Mucosa of stomach (tissue), 1 donor: ENCODE measurements around the gene INSR.
"Not testable (repeated sequence)": the region's sequence is repeated elsewhere in the genome, so short reads cannot be mapped to it uniquely, and the experiment has no call there.

Experiments
- H3K27me3 ChIP-seq: one replicate; pipeline ENCODE4 v1.7.0; 2013; ENCODE audit warnings: mild to moderate bottlenecking, low read length; ENCODE audit not compliant: control insufficient read depth, insufficient read depth
- H3K36me3 ChIP-seq: one replicate; pipeline ENCODE4 v1.7.0; 2013; ENCODE audit warnings: low read length; ENCODE audit not compliant: control insufficient read depth, insufficient read depth
- H3K4me1 ChIP-seq: one replicate; pipeline ENCODE4 v1.7.0; 2013; ENCODE audit warnings: mild to moderate bottlenecking, low read length; ENCODE audit not compliant: control insufficient read depth, insufficient read depth
- H3K4me3 ChIP-seq: one replicate; pipeline ENCODE4 v1.7.0; 2013; ENCODE audit warnings: low read length
- H3K9ac ChIP-seq: one replicate; pipeline ENCODE4 v1.7.0; 2013; ENCODE audit warnings: mild to moderate bottlenecking, low read length, moderate library complexity
- H3K9me3 ChIP-seq: one replicate; pipeline ENCODE4 v1.7.0; 2013; ENCODE audit warnings: mild to moderate bottlenecking, low read length, moderate library complexity; ENCODE audit not compliant: control insufficient read depth
- donor health status: Pancreatic carcinoma.

Gene INSR

DNA sequence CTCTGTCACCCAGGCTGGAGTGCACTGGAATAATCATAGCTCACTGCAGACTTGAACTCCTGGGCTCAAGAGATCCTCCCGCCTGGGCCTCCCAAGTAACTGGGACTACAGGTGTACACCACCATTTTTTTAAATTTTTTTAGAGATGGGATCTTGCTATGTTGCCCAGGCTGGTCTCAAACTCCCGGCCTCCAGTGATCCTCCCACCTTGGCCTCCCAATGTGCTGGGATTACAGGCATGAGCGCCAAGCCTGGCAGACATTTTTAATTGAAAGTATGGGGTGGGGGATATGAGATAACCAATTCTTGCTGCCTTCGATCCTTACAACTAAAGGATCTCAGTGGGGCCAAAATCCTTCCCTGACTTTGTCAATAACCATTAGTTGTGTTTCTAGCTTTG is 132.9 kb downstream of the INSR start:
- H3K4me3 ChIP-seq, result no peak overlapping the region
- H3K27me3 ChIP-seq, result no peaks in the 10 kb centered on the region
- no peak overlapping the region for H3K9ac ChIP-seq
- peaks cover 4% of the 10 kb centered on the region for H3K36me3 ChIP-seq
- H3K9me3 ChIP-seq, result no peaks in the 10 kb centered on the region
- H3K4me1 ChIP-seq, result no peaks in the 10 kb centered on the region

DNA sequence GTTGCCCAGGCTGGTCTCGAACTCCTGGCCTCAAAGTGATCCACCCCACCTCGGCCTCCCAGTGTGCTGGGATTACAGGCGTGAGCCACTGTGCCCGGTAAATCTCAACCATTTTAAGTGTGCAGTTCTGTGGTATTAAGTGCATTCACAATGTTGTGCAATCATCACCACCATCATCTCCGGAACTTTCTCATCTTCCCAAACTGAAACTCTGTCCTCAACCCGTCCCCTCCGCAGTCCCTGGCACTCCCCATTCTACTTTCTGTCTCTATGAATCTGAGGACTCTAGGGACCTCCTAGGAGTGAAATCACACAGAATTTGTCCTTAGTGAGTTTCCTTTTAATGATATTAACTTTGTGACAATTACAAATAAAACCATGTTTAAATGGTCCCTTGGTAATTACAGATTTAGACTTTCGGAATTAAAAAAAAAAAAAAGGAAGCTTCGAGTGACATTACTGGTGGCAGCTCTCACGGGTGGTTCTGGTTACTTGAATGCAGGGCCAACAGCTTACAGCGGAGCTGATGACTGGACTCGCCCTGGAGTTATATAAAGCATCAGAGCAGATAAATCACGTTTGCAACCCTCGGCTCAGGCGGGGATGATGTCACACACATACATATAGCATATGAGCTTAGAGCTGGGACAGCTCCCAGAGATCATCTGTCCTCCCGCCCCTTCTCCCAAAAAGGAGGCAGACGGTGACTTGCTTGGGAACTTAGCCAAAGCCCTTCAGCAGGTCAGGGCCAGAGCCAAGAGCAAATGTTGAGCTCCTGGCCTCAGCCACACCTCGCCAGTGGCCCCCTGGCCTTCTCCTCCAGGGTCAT is 134.9 kb downstream of the INSR start:
- no peak overlapping the region for H3K4me3 ChIP-seq
- H3K4me1 ChIP-seq, result no peaks in the 10 kb centered on the region
- no peak overlapping the region for H3K9ac ChIP-seq
- H3K36me3 ChIP-seq, result no peaks in the 10 kb centered on the region
- no peaks in the 10 kb centered on the region for H3K9me3 ChIP-seq
- no peaks in the 10 kb centered on the region for H3K27me3 ChIP-seq

GRCh38 chr19:7153022-7153421 is 141.2 kb downstream of the INSR start:
- no peak overlapping the region for H3K4me3 ChIP-seq
- no peaks in the 10 kb centered on the region for H3K36me3 ChIP-seq
- no peaks in the 10 kb centered on the region for H3K9me3 ChIP-seq
- no peaks in the 10 kb centered on the region for H3K4me1 ChIP-seq
- H3K27me3 ChIP-seq, result no peaks in the 10 kb centered on the region
- H3K9ac ChIP-seq, result no peak overlapping the region

DNA sequence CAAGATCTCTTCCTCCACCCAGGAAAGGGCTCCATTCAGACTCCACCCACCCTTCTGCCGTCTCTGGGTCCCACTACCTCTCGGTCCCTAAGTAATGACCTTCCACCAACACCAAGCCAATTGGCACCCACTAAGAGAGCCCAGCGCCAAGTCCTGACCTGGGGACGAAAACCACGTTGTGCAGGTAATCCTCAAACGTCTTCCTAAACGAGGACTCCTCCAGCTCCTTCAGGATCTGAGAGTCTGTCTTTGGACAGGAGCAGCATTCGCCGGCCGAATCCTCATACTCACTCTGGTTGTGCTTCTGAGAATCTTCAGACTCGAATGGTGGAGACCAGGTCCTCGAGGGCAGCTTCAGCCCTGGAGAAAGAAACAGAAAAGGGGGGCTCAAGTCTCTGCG is 141.6 kb downstream of the INSR start:
- no peaks in the 10 kb centered on the region for H3K4me1 ChIP-seq
- no peak overlapping the region for H3K9ac ChIP-seq
- no peaks in the 10 kb centered on the region for H3K27me3 ChIP-seq
- no peak overlapping the region for H3K4me3 ChIP-seq
- no peaks in the 10 kb centered on the region for H3K36me3 ChIP-seq
- H3K9me3 ChIP-seq, result no peaks in the 10 kb centered on the region

- Histone ChIP-seq H3K27me3 (no peaks in the 10 kb centered on the region), H3K9ac (no peak overlapping the region), H3K9me3 (no peaks in the 10 kb centered on the region), H3K4me1 (no peaks in the 10 kb centered on the region), H3K4me3 (no peak overlapping the region), H3K36me3 (no peaks in the 10 kb centered on the region)
Observed at GRCh38 chr19:7149956-7150705, 144.1 kb downstream of the INSR start.

GRCh38 chr19:7147119-7147675 is 147.0 kb downstream of the INSR start:
- H3K4me3 ChIP-seq, H3K9me3 ChIP-seq, H3K27me3 ChIP-seq, H3K4me1 ChIP-seq, H3K9ac ChIP-seq, H3K36me3 ChIP-seq: not testable (repeated sequence)

GRCh38 chr19:7146086-7146485 is 148.1 kb downstream of the INSR start:
- H3K27me3 ChIP-seq, H3K36me3 ChIP-seq, H3K4me3 ChIP-seq: not testable (repeated sequence)

DNA sequence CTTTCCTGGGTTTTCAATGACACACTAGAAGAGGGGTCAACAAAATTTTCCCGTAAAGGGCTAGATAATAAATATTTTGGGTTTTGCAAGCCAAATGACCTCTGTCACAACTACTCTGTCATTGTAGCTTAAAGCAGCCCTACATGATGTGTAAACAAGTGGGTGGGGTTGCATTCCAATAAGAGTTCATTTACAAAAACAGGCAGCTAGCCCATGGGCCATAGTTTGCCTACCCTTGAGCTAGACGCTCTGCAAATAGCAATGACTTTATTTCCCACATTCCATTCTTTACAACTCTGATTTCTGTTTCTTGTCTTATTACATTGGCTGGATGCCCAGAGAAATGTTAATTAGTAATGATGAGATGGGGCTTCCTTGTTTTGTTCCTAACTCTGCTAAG is 148.7 kb downstream of the INSR start:
- no peaks in the 10 kb centered on the region for H3K9me3 ChIP-seq

More at GRCh38 chr19:7146086-7146485, 148.1 kb downstream of the INSR start:
- H3K4me1 ChIP-seq, H3K9ac ChIP-seq, H3K9me3 ChIP-seq: not testable (repeated sequence)

DNA sequence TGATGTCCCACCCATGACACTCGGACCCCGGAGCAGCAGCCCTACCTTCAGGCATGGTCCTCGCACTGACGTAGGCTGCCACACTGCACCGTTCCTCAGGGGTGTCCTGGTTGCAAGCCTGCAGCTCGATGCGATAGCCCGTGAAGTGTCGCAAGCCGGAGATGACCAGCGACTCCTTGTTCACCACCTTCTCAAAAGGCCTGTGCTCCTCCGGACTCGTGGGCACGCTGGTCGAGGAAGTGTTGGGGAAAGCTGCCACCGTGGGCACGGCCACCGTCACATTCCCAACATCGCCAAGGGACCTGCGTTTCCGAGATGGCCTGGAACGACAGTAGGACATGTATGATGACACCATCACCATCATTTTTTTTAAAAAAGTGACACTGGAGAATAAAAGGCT is 151.4 kb downstream of the INSR start:
- H3K27me3 ChIP-seq, result no peaks in the 10 kb centered on the region
- peaks cover 7% of the 10 kb centered on the region for H3K36me3 ChIP-seq
- H3K9me3 ChIP-seq, result no peaks in the 10 kb centered on the region
- H3K9ac ChIP-seq, result no peak overlapping the region
- no peak overlapping the region for H3K4me3 ChIP-seq
- H3K4me1 ChIP-seq, result no peaks in the 10 kb centered on the region

More for the DNA sequence above, 148.7 kb downstream of the INSR start:
- peaks cover 7% of the 10 kb centered on the region for H3K36me3 ChIP-seq
- H3K27me3 ChIP-seq, result no peaks in the 10 kb centered on the region
- no peak overlapping the region for H3K4me3 ChIP-seq
- H3K4me1 ChIP-seq, result no peaks in the 10 kb centered on the region
- H3K9ac ChIP-seq, result no peak overlapping the region

- Histone ChIP-seq H3K4me1 (peaks cover 12% of the 10 kb centered on the region), H3K36me3 (peaks cover 7% of the 10 kb centered on the region), H3K9ac (no peak overlapping the region), H3K9me3 (no peaks in the 10 kb centered on the region), H3K4me3 (no peak overlapping the region), H3K27me3 (no peaks in the 10 kb centered on the region)
Observed at GRCh38 chr19:7140137-7140536, 154.1 kb downstream of the INSR start.

DNA sequence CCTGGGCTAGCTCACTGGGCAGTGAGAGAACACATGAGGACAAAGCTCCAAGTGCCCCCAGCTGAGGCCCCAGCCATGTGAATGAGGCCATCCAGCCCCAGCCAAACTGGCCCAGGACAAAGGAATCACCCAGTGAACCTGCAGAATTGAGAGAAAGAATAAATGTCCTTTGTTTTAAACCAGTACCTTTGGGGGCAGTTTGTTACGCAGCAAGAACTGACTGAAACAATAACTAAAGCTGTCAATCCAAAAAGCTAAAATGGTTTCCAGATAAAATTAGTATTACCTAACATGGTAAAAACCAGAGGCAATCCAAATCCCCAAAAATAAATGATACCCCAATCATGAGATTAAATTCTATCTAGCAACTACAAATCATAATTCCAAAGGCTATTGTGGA is 155.1 kb downstream of the INSR start:
- Histone ChIP-seq H3K9me3 (no peaks in the 10 kb centered on the region), H3K27me3 (no peaks in the 10 kb centered on the region), H3K4me1 (peaks cover 16% of the 10 kb centered on the region), H3K36me3 (peaks cover 7% of the 10 kb centered on the region), H3K9ac (no peak overlapping the region), H3K4me3 (no peak overlapping the region)

DNA sequence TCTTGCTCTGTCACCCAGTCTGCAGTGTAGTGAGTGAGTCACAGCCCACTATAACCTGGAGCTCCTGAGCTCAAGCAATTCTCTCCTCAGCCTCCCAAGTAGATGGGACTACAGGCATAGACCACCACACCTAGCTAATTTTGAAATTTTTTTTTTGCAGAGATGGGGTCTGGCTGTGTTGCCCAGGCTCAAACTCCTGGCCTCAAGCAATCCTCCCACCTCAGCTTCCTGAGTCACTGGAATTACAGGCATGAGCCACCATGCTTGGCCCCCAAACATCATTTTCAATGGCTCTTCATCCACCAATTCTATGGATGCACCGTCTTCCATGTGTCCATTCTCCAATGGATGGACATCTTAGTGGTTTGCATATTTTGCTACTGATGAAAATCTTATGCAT is 155.8 kb downstream of the INSR start:
- Histone ChIP-seq H3K4me3 (no peak overlapping the region), H3K4me1 (peaks cover 16% of the 10 kb centered on the region), H3K9me3 (no peaks in the 10 kb centered on the region), H3K27me3 (no peaks in the 10 kb centered on the region), H3K9ac (no peak overlapping the region), H3K36me3 (peaks cover 7% of the 10 kb centered on the region)
